ENCODE results near the gene ZRANB1.
A peak's percentile ranks its signal among the peaks of the same experiment; 100 is the strongest.
"Not testable (repeated sequence)": the region's sequence is repeated elsewhere in the genome, so short reads cannot be mapped to it uniquely, and the experiment has no call there.

ZRANB1 gene

GRCh38 chr10:124967255-124967654, 25.3 kb downstream of the ZRANB1 start:
- DNase-seq: no peak

- no peak for DNase-seq
These were observed 29.4 kb downstream of the ZRANB1 start for GRCh38 chr10:124971276-124971675.

- DNase-seq: no peak
These were observed 30.7 kb downstream of the ZRANB1 start for GRCh38 chr10:124972637-124973036.

GRCh38 chr10:124974131-124974530, 32.2 kb downstream of the ZRANB1 start:
- no peak for DNase-seq

- DNase-seq: no peak
These were observed 34.1 kb downstream of the ZRANB1 start for GRCh38 chr10:124975977-124976514.

- no peak for DNase-seq
These were observed 35.2 kb downstream of the ZRANB1 start for GRCh38 chr10:124977161-124977560.

- DNase-seq: no peak
These were observed 35.9 kb downstream of the ZRANB1 start for GRCh38 chr10:124977648-124978375.

GRCh38 chr10:124978376-124978725, 36.4 kb downstream of the ZRANB1 start:
- DNase-seq: no peak

GRCh38 chr10:124983321-124983720, 41.4 kb downstream of the ZRANB1 start:
- no peak for DNase-seq

- DNase-seq: no peak
These were observed 42.5 kb downstream of the ZRANB1 start for GRCh38 chr10:124984376-124984775.

- DNase-seq: no peak
These were observed 43.2 kb downstream of the ZRANB1 start for GRCh38 chr10:124985162-124985561.

- DNase-seq: no peak
These were observed 45.9 kb downstream of the ZRANB1 start for GRCh38 chr10:124987788-124988187.

- not testable (repeated sequence) for DNase-seq
These were observed 46.8 kb downstream of the ZRANB1 start for GRCh38 chr10:124988753-124989152.

- DNase-seq: no peak
These were observed 47.6 kb downstream of the ZRANB1 start for GRCh38 chr10:124989526-124989925.

GRCh38 chr10:124990671-124991625, 49.0 kb downstream of the ZRANB1 start:
- no peak for DNase-seq

- no peak for DNase-seq
These were observed 49.9 kb downstream of the ZRANB1 start for GRCh38 chr10:124991835-124992234.

- peak; percentile 70 to 84 for DNase-seq
These were observed 50.8 kb downstream of the ZRANB1 start for GRCh38 chr10:124992462-124993344.

- no peak for DNase-seq
These were observed 51.4 kb downstream of the ZRANB1 start for GRCh38 chr10:124993345-124993708.

- no peak for DNase-seq
These were observed 52.0 kb downstream of the ZRANB1 start for GRCh38 chr10:124993736-124994451.

- DNase-seq: no peak
These were observed 52.9 kb downstream of the ZRANB1 start for GRCh38 chr10:124994573-124995473.

GRCh38 chr10:124995605-124996004, 53.7 kb downstream of the ZRANB1 start:
- no peak for DNase-seq
